GM21737 (cell line): Measurements from ENCODE around the gene GC.
"Not testable (repeated sequence)": the region's sequence is repeated elsewhere in the genome, so short reads cannot be mapped to it uniquely, and the experiment has no call there.

ENCODE experiments used
- ATAC-seq: cut with Tn5 transposase; IDR thresholded peaks from one replicate; pipeline ENCODE4 v1.9.1; 2021; ENCODE audit warnings: mild to moderate bottlenecking, moderate library complexity; ENCODE audit not compliant: unreplicated experiment

GC gene

GRCh38 chr4:71768123-71768522, 15.8 kb downstream of the GC start:
- no peak for ATAC-seq

DNA sequence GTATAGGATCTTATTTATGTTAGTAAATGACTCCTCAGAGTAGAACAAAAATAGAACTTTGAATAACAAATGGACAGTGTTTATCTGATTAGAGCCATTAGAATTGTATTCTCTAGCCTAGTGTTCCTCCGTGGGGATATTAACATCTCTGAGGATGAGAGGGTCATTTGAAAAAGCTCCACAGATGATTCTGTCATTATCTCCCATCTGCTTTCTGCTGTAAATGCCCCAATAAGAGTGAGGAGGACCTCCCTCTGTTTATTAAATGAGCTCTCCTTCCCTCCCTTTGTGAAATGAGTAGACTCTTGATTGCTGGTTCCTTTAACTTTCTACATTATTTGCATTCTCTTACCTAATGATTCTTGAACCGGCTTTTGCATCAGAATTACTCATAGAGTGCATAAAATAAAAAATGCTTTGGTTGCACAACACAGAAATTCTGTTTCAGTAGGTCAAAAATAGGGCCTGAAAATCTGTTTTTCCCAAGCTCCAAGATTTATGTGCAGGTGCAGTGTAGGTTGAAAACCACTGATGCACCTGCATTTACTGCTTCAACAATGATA, 18.0 kb downstream of the GC start:
- no peak for ATAC-seq

- no peak for ATAC-seq
These were observed 18.5 kb downstream of the GC start for GRCh38 chr4:71765350-71765749.

DNA sequence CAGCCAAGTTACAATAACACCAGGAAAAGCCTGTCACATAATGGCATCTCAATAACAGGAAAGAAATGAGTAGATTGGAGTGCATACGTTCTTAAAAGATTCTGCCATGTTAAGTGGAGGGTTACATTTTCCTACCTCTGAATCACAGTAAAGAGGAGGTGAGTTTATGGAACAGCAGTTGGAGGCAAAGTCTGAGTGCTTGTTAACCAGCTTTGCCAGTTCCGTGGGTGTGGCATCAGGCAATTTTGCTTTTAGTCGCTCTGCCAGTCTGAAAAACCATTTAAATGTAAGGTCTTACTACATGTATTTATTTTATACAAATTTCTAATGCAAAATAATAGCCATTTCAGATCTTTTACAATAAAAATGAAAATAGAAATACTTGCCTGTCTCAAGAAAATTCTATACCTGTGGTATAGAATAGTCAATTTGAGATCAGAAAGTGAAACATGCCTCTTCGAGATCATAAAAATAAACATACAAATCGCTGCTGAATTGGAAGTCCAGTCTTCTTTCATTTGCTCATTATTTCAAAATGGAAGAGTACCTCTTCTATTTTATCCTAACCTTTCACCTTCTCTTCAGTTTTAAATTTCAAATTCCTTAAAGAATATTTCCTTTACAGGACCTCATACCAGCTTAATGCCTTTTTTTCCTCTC, 31.4 kb downstream of the GC start:
- no peak for ATAC-seq

- no peak for ATAC-seq
These were observed 34.8 kb downstream of the GC start for GRCh38 chr4:71749008-71749594.

DNA sequence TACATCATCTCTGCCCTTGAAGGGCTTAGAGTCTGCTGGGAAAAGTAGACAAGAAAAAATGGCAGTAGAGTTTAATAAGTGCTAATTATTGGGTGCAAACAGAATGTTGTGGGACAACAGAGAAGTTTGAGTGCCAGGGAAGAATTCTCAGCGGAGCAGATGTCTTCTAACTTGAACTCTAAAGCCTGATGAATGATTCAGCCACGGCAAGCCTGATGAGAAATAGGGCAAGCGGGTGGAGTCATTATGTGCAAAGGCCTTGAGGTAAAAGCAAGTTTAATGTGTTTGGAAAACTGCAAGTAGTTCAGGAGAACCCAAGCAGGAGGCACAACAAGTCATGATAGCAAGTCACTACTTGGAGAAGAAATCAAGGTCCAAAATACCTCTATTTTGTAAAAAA, 37.5 kb downstream of the GC start:
- ATAC-seq = no peak

DNA sequence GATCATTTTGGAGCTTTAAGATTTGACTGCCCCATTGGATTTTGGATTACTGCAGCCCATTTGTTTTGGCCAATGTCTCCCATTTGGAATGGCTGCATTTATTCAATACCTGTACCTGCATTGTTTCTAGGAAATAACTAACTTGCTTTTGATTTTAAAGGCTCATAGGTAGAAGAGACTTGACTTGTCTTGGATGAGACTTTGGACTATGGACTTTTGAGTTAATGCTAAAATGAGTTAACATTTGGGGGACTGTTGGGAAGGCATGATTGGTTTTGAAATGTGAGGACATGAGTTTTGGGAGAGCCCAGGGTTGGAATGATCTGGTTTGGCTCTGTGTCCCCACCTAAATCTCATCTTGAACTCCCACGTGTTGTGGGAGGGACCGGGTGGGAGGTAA, 45.1 kb downstream of the GC start:
- ATAC-seq = not testable (repeated sequence)

DNA sequence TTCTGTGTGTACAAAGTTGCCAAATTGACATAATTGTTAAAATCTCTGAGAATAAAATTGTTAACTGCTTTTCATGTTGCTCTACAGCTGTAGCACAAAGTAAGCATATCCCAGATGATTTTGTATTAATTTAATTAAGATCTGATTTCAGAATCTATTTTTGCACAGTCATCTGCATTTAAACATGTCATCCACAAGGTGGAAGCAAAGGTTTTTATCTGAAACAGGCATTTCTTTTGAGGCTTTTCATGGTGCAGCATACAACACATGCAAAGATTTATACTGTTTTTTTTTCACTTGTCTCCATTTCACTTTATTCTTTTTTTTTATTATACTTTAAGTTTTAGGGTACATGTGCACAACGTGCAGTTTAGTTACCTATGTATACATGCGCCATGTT, 51.2 kb downstream of the GC start:
- ATAC-seq = no peak

DNA sequence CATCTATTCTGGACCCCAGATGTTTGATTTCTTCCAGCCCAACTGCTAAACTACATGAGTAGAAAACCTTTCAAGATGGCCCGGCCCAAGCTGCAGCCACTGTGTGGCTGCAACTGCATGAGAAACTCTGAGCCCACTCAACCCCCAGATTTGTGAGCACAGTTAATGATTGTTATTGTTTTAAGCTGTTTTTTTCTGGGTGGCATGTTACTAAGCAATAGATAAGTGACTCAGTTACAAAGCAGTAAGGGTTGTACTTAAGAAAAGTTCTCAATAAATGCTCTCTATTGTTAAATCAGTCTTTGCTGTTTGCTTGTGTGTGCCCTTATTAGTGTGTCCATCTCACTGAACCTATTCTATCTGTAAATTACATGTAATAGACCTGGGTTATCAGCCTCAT, 51.8 kb downstream of the GC start:
- ATAC-seq = no peak

DNA sequence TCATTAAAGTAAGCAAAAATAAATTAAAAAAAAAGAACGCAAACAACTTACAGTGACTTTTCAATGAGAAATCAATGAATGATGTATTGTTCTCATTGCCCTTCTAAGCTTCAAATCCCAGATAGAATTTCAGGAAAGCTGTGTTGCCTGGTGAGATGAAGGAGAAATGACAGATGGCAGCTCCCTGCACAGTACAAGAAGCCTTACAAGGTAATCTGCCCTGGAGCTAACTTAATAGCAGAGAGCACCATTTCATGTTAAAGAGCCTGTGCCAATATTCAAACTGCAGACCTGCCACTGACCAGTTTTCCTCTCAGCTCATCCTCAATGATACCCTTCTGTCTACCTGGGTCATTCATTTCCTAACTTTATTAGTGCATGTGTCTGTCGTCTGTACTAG, 54.0 kb downstream of the GC start:
- no peak for ATAC-seq

DNA sequence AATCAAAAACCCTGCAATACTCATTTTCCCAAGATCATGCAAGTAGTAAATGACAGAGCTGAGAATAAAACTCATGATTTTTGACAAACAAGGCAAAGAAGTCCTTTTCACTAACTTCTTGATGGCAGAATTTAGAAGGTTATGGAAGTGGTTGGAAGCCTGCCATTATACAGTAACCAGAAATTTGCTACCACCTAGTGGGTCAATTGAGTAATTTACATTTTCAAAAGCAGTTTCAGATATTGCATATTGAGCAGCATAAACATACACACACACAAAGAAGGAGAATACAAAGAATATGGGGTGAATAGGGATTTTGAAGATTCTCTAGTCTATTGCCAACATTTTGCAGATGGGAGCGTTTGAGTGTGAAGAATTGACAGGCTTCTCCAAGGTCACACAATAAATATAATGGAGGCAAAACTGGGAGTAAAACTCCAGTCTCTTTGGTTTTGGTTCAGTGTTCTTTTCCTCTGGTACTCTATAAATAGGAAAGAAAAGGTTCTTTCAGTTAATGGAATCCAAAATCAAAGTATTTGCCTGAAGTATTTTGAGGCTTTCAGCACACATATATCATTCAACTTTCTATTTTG, 70.2 kb downstream of the GC start:
- ATAC-seq = no peak

GRCh38 chr4:71711985-71712348, 71.9 kb downstream of the GC start:
- no peak for ATAC-seq

DNA sequence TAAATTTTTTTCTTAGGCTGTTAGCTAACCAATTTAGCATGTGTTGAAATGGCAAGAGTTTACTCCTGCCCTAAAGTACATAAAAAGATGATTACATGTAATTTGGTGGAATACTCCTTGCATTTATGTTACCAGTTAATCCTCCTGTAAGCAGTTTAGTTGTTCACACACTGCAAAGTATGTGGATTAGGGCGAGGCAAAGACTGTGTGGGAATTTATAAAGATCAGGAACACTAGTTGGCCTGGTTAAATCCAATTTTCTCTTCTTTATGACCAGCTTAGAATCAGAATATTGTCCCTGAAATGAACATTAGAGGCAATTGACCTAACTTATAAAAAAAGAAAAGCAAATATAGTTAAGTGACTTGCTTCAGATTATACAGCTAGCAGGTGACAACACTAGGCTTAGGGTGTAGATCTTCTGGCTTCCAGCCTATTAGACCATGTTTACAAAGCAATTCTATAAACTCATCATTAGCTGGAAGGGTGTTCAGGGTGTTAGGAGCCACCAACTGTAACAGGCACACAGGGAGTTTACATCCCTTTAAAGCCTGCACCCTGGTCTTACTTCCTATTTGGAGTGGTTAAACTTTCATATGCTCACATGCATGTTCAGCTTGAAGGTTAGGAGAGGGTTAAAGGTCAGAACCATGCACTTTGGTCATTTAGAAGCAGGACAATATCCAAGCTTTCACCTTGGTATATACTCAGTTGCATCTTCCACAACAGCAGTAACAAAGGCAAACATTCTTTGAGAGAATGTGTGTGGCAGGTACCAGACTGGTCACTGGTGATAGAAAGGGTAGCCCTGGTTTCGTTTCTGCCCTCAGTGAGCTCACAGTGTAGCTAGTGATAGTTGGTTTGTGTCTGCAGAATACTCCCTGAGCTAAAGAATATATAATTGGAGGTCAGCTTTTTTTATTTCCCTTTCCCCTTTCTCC, 72.6 kb downstream of the GC start:
- no peak for ATAC-seq

- ATAC-seq = no peak
These were observed 73.9 kb downstream of the GC start for GRCh38 chr4:71709961-71710360.

GRCh38 chr4:71698141-71698540, 85.7 kb downstream of the GC start:
- ATAC-seq = no peak

DNA sequence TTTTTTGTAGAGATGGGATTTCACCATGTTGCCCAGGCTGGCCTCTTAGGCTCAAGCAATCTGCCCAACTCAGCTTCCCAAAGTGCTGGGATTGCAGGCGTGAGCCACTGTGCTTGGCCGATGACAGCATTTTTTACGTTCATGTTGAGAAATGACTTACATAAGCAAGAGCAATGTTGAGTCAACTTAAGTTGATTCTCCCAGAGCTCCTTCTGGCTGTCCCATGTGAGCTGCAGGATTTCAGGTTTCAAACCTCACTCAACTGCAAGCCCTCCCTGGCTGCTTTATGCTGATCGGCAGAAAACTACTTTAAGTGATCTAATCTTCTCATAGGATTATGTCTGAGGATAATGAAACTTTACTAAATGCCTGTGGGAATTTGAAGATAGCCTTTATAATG, 86.8 kb downstream of the GC start:
- ATAC-seq = no peak

- ATAC-seq = no peak
These were observed 88.9 kb downstream of the GC start for GRCh38 chr4:71694961-71695360.

GRCh38 chr4:71692963-71693362, 90.9 kb downstream of the GC start:
- no peak for ATAC-seq

GRCh38 chr4:71692198-71692597, 91.7 kb downstream of the GC start:
- ATAC-seq = no peak
